Activated CD4-positive, alpha-beta T cell treated with anti-CD3 and anti-CD28 coated beads, Interleukin-2, amount 10 ng/mL, durations not matched to agents 7 days and 5 days (primary cell): ENCODE results near the gene NISCH. TPM values are rescaled to one million over a fixed set of nuclear protein-coding genes. Genes with fewer than 3 reads are reported as not detected.
A peak's percentile ranks its signal among the peaks of the same experiment; 100 is the strongest.

Experiments
- CTCF ChIA-PET: fragments of 350-600 bp; sonication (Branson Sonifier 250); formaldehyde crosslinking; loops from one replicate; lab custom pipeline; 2021; ENCODE audit warnings: antibody characterized with exemption; lab: Charles Lee
- POLR2A ChIA-PET: fragments of 350-600 bp; sonication (Branson Sonifier 250); formaldehyde crosslinking; loops from one replicate; lab custom pipeline; 2021; ENCODE audit warnings: antibody characterized with exemption; lab: Charles Lee
- DNase-seq: peaks from one replicate; pipeline ENCODE4 v3.0.0-alpha.2; 2020
- H3K27ac Mint-ChIP-seq: one replicate; pipeline ENCODE4 v1.8.0; 2021; ENCODE audit warnings: mild to moderate bottlenecking, moderate library complexity, mixed read lengths
- H3K27me3 Mint-ChIP-seq: one replicate; pipeline ENCODE4 v1.8.0; 2021; ENCODE audit warnings: mixed read lengths
- H3K36me3 Mint-ChIP-seq: one replicate; pipeline ENCODE4 v1.8.0; 2021; ENCODE audit warnings: low read depth, mixed read lengths
- H3K4me1 Mint-ChIP-seq: one replicate; pipeline ENCODE4 v1.8.0; 2021; ENCODE audit warnings: mixed read lengths
- H3K4me3 Mint-ChIP-seq: one replicate; pipeline ENCODE4 v1.8.0; 2021; ENCODE audit warnings: mild to moderate bottlenecking, moderate library complexity, mixed read lengths
- H3K9me3 Mint-ChIP-seq: one replicate; pipeline ENCODE4 v1.8.0; 2021; ENCODE audit warnings: mixed read lengths
- total RNA-seq, 2 experiments: library from RNA; stranded (reverse); gene quantifications; one replicate each; pipeline ENCODE4 v1.2.3, GENCODE V29; 2021

Gene NISCH
- total RNA-seq, 2 experiments from 2014 or later: 94.5 TPM

- H3K27ac Mint-ChIP-seq: no peak overlapping the region
- no peaks in the 10 kb centered on the region for H3K27me3 Mint-ChIP-seq
- no peak for DNase-seq
- H3K9me3 Mint-ChIP-seq: no peaks in the 10 kb centered on the region
- no peak overlapping the region for H3K4me3 Mint-ChIP-seq
- ChIA-PET CTCF (interaction anchor here (0.6 to 1.8 kb wide), 5 partner anchors 11 to 181 kb away, joined by 3 to 6 read pairs (median 4); no protein-coding TSS in a partner anchor), POLR2A (no interaction called here)
- H3K36me3 Mint-ChIP-seq: no peaks in the 10 kb centered on the region
- peaks cover 11% of the 10 kb centered on the region for H3K4me1 Mint-ChIP-seq
These were observed 11.4 kb upstream of the NISCH start for GRCh38 chr3:52443791-52444687.

- Mint-ChIP-seq H3K4me3 (no peak within 1 kb of the TSS), H3K27me3 (no peaks in the 10 kb centered on the region), H3K27ac (no peak within 1 kb of the TSS), H3K36me3 (no peaks in the 10 kb centered on the region), H3K9me3 (no peaks in the 10 kb centered on the region), H3K4me1 (peaks cover 11% of the 10 kb centered on the region)
- peak; percentile 87 for DNase-seq
- POLR2A ChIA-PET: no interaction called here
- CTCF ChIA-PET: interaction anchor here (0.8 to 2.3 kb wide), 10 partner anchors 9 to 225 kb away, joined by 3 to 7 read pairs (median 4); partner anchors contain the start of gene TNNC1
These were observed 10.3 kb upstream of the NISCH start, which contains the start of gene SEMA3G for GRCh38 chr3:52444860-52445793. SEMA3G (minus strand) TSS chr3:52445103; CDS start chr3:52445027, 76 bp downstream.

- Mint-ChIP-seq H3K9me3 (no peaks in the 10 kb centered on the region), H3K27me3 (no peaks in the 10 kb centered on the region), H3K36me3 (no peaks in the 10 kb centered on the region), H3K4me3 (no peak overlapping the region), H3K4me1 (peaks cover 11% of the 10 kb centered on the region), H3K27ac (no peak overlapping the region)
- ChIA-PET CTCF (interaction anchor here (0.6 to 2.5 kb wide), 18 partner anchors 8 to 353 kb away, joined by 3 to 13 read pairs (median 4); partner anchors contain the start of gene TNNC1), POLR2A (no interaction called here)
- no peak for DNase-seq
These were observed 9.4 kb upstream of the NISCH start for GRCh38 chr3:52446042-52446441.

DNA sequence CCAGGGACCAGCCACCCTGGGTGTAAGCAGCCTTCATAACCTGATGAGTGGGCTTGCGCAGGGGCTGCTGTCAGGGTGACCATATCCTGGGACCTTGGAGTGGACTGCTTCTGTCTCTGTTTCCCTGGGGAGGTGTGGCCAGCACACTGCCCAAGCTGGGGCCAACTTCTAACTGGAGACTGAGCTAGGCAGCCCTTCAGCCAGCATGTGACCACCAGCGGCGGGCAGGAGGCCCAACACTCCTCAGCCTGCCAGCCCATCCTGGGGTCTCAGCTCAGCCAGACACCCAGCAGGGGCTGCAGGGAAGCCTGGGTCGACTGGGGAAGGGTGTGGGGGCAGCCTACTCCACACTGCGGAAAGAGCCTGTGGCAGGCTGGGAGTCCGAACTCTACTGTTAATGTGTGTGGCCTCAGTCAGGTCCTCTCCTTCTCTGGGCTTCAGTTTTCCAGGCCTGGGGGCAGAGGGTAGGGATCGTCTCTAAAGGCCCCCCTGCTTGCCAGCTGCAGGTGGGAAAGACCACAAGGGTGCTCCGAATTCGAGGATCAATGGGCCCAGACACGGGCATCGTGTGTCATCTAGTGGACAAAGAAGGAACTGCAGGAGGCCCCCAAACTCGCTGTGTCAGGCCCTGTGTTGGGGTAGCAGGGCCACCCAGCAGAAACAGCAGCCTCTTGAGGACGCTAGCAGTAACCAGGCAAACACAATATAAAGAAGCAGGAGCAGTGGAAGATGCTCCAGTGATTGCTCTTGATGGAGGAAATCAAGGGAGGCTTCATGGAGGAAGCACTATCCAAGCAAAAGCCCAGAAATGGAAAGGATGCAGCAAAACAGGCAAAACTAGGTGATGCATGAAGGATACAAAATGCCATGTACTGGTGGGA, 8.5 kb upstream of the NISCH start:
- POLR2A ChIA-PET: no interaction called here
- DNase-seq: peak; percentile 79
- Mint-ChIP-seq H3K4me1 (peaks cover 11% of the 10 kb centered on the region), H3K36me3 (no peaks in the 10 kb centered on the region), H3K27me3 (no peaks in the 10 kb centered on the region), H3K27ac (no peak overlapping the region), H3K9me3 (no peaks in the 10 kb centered on the region), H3K4me3 (no peak overlapping the region)
- CTCF ChIA-PET: interaction anchor here (0.6 to 2.5 kb wide), 25 partner anchors 9 to 462 kb away, joined by 3 to 13 read pairs (median 3); no protein-coding TSS in a partner anchor

DNA sequence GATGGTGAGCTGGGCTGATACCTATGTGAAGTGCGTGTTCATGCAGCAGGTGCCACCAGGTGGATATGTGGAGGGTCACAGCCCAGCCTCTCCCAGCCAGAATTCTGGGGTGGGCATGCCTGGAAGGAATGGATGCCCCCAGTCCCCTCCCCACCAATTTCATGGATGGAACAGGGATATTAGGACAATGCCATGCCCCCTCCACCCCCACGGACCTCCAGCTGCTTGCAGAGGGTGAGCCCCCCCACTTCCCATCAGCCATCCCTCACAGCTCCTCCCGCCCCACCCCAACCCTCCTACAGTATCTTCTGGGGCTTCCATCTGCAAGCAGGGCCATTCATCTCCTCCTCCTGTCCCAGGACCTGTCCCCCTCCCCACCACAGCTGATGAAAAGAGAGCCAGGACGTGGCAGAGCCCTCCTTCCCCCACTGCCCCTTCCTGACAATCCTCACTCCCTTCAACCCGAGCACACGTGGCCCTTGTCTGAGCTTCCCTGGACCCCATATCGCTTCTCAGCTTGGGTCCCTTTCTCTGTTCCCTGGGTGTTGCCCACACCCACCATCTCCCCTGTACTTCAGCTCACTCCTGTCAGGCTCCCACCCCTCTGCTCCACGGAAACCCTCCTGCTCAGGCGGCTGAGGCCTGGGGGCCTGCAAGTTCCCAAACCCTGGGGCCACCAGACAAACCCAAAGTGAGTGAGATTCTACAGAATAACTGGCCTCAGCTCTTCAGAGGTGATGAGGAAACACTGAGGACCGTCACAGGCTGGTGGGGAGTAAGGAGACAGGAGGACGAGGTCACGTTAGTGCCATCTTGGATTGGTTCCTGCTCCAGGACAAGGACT, 7.7 kb upstream of the NISCH start:
- H3K27ac Mint-ChIP-seq: no peak overlapping the region
- H3K9me3 Mint-ChIP-seq: no peaks in the 10 kb centered on the region
- peaks cover 11% of the 10 kb centered on the region for H3K4me1 Mint-ChIP-seq
- no peaks in the 10 kb centered on the region for H3K27me3 Mint-ChIP-seq
- POLR2A ChIA-PET: no interaction called here
- no peaks in the 10 kb centered on the region for H3K36me3 Mint-ChIP-seq
- CTCF ChIA-PET: interaction anchor here (0.6 to 2.9 kb wide), 16 partner anchors 8 to 505 kb away, joined by 3 to 13 read pairs (median 4); partner anchors contain the start of gene PARP3
- DNase-seq: no peak
- H3K4me3 Mint-ChIP-seq: no peak overlapping the region

DNA sequence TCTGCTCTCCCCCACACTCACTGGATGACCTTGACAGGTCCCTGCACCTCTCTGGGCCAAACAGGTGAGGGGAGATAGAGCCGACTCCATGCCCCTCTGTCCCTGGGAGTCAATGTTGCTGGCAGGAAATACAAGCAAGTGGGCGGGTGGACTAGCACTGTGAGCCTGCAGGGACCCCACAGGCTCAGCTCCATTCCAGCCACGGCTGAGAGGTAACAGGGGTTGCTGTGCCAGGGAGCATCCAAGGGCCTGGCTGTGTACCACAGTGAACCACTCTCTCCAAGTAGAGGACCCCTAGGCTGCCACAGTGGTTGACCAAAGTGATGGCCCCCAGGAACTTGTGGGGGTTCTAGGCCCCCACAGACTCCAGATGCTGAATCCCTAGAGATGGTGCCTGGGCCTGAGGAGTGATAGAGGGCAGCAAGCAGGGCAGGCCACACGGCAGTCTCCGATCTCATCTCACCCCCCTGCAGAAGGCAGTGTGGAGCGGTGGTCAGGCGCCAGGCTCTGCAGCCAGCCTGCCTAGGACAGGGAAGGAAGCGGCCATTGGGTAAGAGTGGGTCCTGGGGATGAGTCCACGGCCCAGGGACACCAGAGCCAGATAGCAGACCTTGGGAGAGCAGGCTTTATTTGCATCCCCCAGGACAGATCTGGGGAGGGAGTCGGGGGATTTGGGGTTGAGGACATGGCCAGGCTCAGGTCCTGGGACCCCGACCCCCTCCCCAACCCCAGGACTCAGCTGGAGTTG, 4.7 kb upstream of the NISCH start:
- Mint-ChIP-seq H3K4me3 (no peak overlapping the region), H3K27me3 (no peaks in the 10 kb centered on the region), H3K36me3 (no peaks in the 10 kb centered on the region), H3K9me3 (no peaks in the 10 kb centered on the region), H3K27ac (no peak overlapping the region), H3K4me1 (peaks cover 19% of the 10 kb centered on the region)
- DNase-seq: no peak
- ChIA-PET POLR2A (no interaction called here), CTCF (interaction anchor here (1.1 to 2.9 kb wide), 2 partner anchors 7 to 23 kb away, joined by 3 to 12 read pairs; no protein-coding TSS in a partner anchor)

DNA sequence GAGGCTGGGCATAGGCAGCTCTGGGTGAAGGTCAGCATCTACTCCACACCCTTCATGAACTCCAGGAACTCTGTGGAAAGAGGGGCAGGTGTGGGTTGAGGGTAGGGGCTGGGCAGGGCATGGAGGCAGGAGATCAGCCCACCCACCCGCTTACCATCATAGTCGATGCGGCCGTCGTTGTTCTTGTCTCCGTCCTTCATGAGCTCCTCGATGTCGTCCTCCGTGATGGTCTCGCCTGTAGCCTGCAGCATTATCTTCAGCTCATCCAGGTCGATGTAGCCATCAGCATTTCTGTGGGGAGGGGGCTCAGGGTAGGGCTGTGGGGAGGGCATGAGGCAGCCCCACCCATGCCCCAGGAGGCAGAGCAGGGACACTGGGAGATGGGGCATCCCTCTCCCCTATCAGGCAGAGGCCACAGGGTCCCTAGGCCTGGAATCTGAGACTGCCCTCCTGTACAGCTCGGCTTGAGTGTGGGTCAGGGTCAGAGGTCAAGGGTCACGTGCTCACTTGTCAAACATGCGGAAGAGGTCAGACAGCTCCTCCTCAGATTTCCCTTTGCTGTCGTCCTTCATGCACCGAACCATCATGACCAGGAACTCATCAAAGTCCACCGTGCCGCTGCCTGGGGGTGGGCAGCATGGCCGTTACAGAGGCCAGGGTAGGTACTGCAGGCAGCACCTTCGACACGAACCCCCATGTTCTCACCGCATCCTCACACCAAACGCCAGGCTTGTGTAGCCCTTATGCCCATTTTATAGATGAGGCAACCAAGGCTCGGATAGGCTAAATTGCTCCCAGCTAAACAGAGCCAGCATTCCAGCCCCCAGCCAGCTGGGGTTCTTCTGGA, 3.9 kb upstream of the NISCH start:
- H3K4me1 Mint-ChIP-seq: peaks cover 25% of the 10 kb centered on the region
- H3K36me3 Mint-ChIP-seq: no peaks in the 10 kb centered on the region
- ChIA-PET CTCF (interaction anchor here (1.0 to 1.1 kb wide), 2 partner anchors 19 to 24 kb away, joined by 3 to 5 read pairs; no protein-coding TSS in a partner anchor), POLR2A (no interaction called here)
- H3K4me3 Mint-ChIP-seq: no peak overlapping the region
- no peaks in the 10 kb centered on the region for H3K27me3 Mint-ChIP-seq
- H3K27ac Mint-ChIP-seq: no peak overlapping the region
- no peaks in the 10 kb centered on the region for H3K9me3 Mint-ChIP-seq
- DNase-seq: no peak

- ChIA-PET CTCF (interaction anchor here (1.0 to 1.6 kb wide), 3 partner anchors 20 to 232 kb away, joined by 3 to 5 read pairs (median 3); no protein-coding TSS in a partner anchor), POLR2A (no interaction called here)
- Mint-ChIP-seq H3K4me3 (no peak overlapping the region), H3K4me1 (peaks cover 28% of the 10 kb centered on the region), H3K27ac (no peak overlapping the region), H3K9me3 (no peaks in the 10 kb centered on the region), H3K27me3 (no peaks in the 10 kb centered on the region), H3K36me3 (peaks cover 3% of the 10 kb centered on the region)
- DNase-seq: no peak
These were observed 3.3 kb upstream of the NISCH start for GRCh38 chr3:52452126-52452525.

GRCh38 chr3:52452570-52453221, 2.7 kb upstream of the NISCH start:
- CTCF ChIA-PET: interaction anchor here (1.0 to 1.9 kb wide), 5 partner anchors 14 to 232 kb away, joined by 3 to 12 read pairs (median 5); no protein-coding TSS in a partner anchor
- H3K27ac Mint-ChIP-seq: no peak overlapping the region
- no peak for DNase-seq
- POLR2A ChIA-PET: no interaction called here
- no peaks in the 10 kb centered on the region for H3K27me3 Mint-ChIP-seq
- H3K4me1 Mint-ChIP-seq: peaks cover 32% of the 10 kb centered on the region
- peaks cover 8% of the 10 kb centered on the region for H3K36me3 Mint-ChIP-seq
- no peaks in the 10 kb centered on the region for H3K9me3 Mint-ChIP-seq
- H3K4me3 Mint-ChIP-seq: no peak overlapping the region
